ENCODE results near the gene ADGRL3. TPM values are rescaled to one million over a fixed set of nuclear protein-coding genes. Genes with fewer than 3 reads are reported as not detected.

Gene ADGRL3
- total and polyA plus RNA-seq, 4 donors = 0.07 to 1.7 (median 0.82) TPM

- TF ChIP-seq, protein P1, sequence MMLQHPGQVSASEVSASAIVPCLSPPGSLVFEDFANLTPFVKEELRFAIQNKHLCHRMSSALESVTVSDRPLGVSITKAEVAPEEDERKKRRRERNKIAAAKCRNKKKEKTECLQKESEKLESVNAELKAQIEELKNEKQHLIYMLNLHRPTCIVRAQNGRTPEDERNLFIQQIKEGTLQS (IDR thresholded peaks at IDR 0.05) = no peak
- TF ChIP-seq TAF1 (conservative IDR thresholded peaks at IDR 0.05) = no peak
- no peak for TF ChIP-seq RAD21 (IDR thresholded peaks at IDR 0.05)
- TF ChIP-seq EGR1 (IDR thresholded peaks at IDR 0.05; ENCODE audit: low read depth in 2 of 2) = no peak
- no peak for TF ChIP-seq REST (IDR thresholded peaks at IDR 0.05)
- TF ChIP-seq HNF4G (IDR thresholded peaks at IDR 0.05) = no peak
- TF ChIP-seq FOXA2 (IDR thresholded peaks at IDR 0.05) = no peak
- TF ChIP-seq RXRA (IDR thresholded peaks at IDR 0.05) = no peak
- no peak for TF ChIP-seq NR2F2 (IDR thresholded peaks at IDR 0.05)
These were observed 466.1 kb downstream of the ADGRL3 start for GRCh38 chr4:61666244-61666643.

DNA sequence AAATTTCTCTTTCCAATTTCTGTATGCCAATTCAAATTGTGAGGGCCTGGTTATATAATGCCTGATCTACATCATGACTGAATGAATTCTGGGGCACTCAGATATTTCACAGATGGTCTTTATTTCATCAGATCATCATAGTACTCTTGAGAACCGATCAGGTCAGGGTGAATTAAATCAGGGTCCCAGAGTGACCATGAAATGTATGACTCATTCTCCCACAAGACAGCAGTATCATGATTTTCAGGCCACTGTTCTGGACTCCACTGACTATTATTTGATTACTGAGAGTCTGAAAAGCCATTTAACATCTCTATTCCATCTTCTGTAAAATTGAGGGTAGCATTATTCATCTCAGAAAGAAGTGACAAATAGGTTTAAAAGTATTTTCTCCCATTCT is 471.5 kb downstream of the ADGRL3 start:
- H3K27ac ChIP-seq (ENCODE audit: low read depth in 1 of 2, low read length in 2 of 2) = no peak overlapping the region
- no peak overlapping the region for H3K9ac ChIP-seq (ENCODE audit: low read depth in 1 of 2, low read length in 2 of 2)
- no peak for DNase-seq (ENCODE audit: low spot score)
- H3K4me3 ChIP-seq (ENCODE audit: low read depth in 1 of 3, low read length in 3 of 3) = no peak overlapping the region
- H3K36me3 ChIP-seq (ENCODE audit: control insufficient read depth in 4 of 4, insufficient read depth in 3 of 4, low read depth in 1 of 4, low read length in 3 of 4) = no peaks in the 10 kb centered on the region
- no peaks in the 10 kb centered on the region for H3K27me3 ChIP-seq (ENCODE audit: control insufficient read depth in 4 of 4, insufficient read depth in 4 of 4, low read length in 3 of 4)
- TF ChIP-seq SP1 (IDR thresholded peaks at IDR 0.05) (no peak), REST (IDR thresholded peaks at IDR 0.05) (no peak), CTCF (IDR thresholded peaks at IDR 0.05; ENCODE audit: low read depth, low read length, missing input control) (no peak), NR2F2 (IDR thresholded peaks at IDR 0.05) (no peak), JUND (IDR thresholded peaks at IDR 0.05) (no peak), GABPA (IDR thresholded peaks at IDR 0.05 in 1 of 2, conservative IDR thresholded peaks at IDR 0.05 in 1 of 2) (no peak), EGR1 (IDR thresholded peaks at IDR 0.05; ENCODE audit: low read depth in 2 of 2) (no peak), RAD21 (IDR thresholded peaks at IDR 0.05) (no peak), FOXA2 (IDR thresholded peaks at IDR 0.05) (no peak), HNF4A (conservative IDR thresholded peaks at IDR 0.05) (no peak), ZBTB33 (IDR thresholded peaks at IDR 0.05) (no peak), HNF4G (IDR thresholded peaks at IDR 0.05) (no peak)
- TF ChIP-seq, protein P1 (IDR thresholded peaks at IDR 0.05) = no peak
- peaks cover 0 to 7% (median 6%) of the 10 kb centered on the region in 4 donors for H3K9me3 ChIP-seq (ENCODE audit: control insufficient read depth in 4 of 4, low read length in 3 of 4)
- no peaks in the 10 kb centered on the region for H3K4me1 ChIP-seq (ENCODE audit: control insufficient read depth in 4 of 4, insufficient read depth in 4 of 4, low read length in 3 of 4)
- 77% methylated on average over 1 of the region's 1 CpG for WGBS

More at GRCh38 chr4:61666244-61666643, 466.1 kb downstream of the ADGRL3 start:
- no peaks in the 10 kb centered on the region for H3K27me3 ChIP-seq (ENCODE audit: control insufficient read depth in 4 of 4, insufficient read depth in 4 of 4, low read length in 3 of 4)
- no peak for DNase-seq (ENCODE audit: low spot score)
- H3K4me3 ChIP-seq (ENCODE audit: low read depth in 1 of 3, low read length in 3 of 3) = no peak overlapping the region
- no peak overlapping the region for H3K9ac ChIP-seq (ENCODE audit: low read depth in 1 of 2, low read length in 2 of 2)
- H3K27ac ChIP-seq (ENCODE audit: low read depth in 1 of 2, low read length in 2 of 2) = no peak overlapping the region
- 100% methylated on average over 1 of the region's 1 CpG for WGBS
- H3K4me1 ChIP-seq (ENCODE audit: control insufficient read depth in 4 of 4, insufficient read depth in 4 of 4, low read length in 3 of 4) = no peaks in the 10 kb centered on the region
- no peaks in the 10 kb centered on the region for H3K36me3 ChIP-seq (ENCODE audit: control insufficient read depth in 4 of 4, insufficient read depth in 3 of 4, low read depth in 1 of 4, low read length in 3 of 4)
- H3K9me3 ChIP-seq (ENCODE audit: control insufficient read depth in 4 of 4, low read length in 3 of 4) = peaks cover 0 to 12% (median 8%) of the 10 kb centered on the region in 4 donors

All from liver (tissue), 9 donors.